GM19239 (cell line): ENCODE measurements around the gene GUCA2A.

Experiments
- DNase-seq: peaks from one replicate; pipeline ENCODE4 v3.0.0; 2011; ENCODE audit warnings: low spot score; ENCODE audit not compliant: insufficient read length
- FAIRE-seq: peaks from 2 replicates; lab custom pipeline; 2011; peaks lifted over from hg19 to GRCh38; lab: Jason Lieb, UNC

GUCA2A gene

GRCh38 chr1:42137766-42138165 is 26.8 kb downstream of the GUCA2A start:
- no peak for FAIRE-seq

GRCh38 chr1:42136466-42136865 is 28.1 kb downstream of the GUCA2A start:
- FAIRE-seq (no peak), DNase-seq (no peak)

More at GRCh38 chr1:42137766-42138165, 26.8 kb downstream of the GUCA2A start:
- no peak for DNase-seq

- no peak for DNase-seq
These were observed 29.1 kb downstream of the GUCA2A start for GRCh38 chr1:42135426-42135825.

GRCh38 chr1:42133809-42134526 is 30.6 kb downstream of the GUCA2A start:
- DNase-seq (no peak), FAIRE-seq (no peak)

More at GRCh38 chr1:42135426-42135825, 29.1 kb downstream of the GUCA2A start:
- FAIRE-seq: no peak

- FAIRE-seq: no peak
- no peak for DNase-seq
These were observed 31.2 kb downstream of the GUCA2A start for GRCh38 chr1:42133390-42133789.

GRCh38 chr1:42130061-42130660 is 34.4 kb downstream of the GUCA2A start:
- no peak for FAIRE-seq
- no peak for DNase-seq

- FAIRE-seq (no peak), DNase-seq (no peak)
These were observed 35.6 kb downstream of the GUCA2A start for GRCh38 chr1:42128964-42129363.

- no peak for FAIRE-seq
- no peak for DNase-seq
These were observed 36.0 kb downstream of the GUCA2A start for GRCh38 chr1:42128499-42128898.

- FAIRE-seq: no peak
- no peak for DNase-seq
These were observed 36.8 kb downstream of the GUCA2A start for GRCh38 chr1:42127767-42128166.

GRCh38 chr1:42125552-42125951 is 39.0 kb downstream of the GUCA2A start:
- no peak for FAIRE-seq

GRCh38 chr1:42122408-42122807 is 42.1 kb downstream of the GUCA2A start:
- FAIRE-seq (no peak), DNase-seq (no peak)

More at GRCh38 chr1:42125552-42125951, 39.0 kb downstream of the GUCA2A start:
- DNase-seq: no peak

- no peak for DNase-seq
- FAIRE-seq: no peak
These were observed 46.4 kb downstream of the GUCA2A start for GRCh38 chr1:42118125-42118524.

GRCh38 chr1:42117214-42117613 is 47.3 kb downstream of the GUCA2A start:
- FAIRE-seq: no peak

GRCh38 chr1:42114229-42114628 is 50.3 kb downstream of the GUCA2A start:
- DNase-seq (no peak), FAIRE-seq (no peak)

More at GRCh38 chr1:42117214-42117613, 47.3 kb downstream of the GUCA2A start:
- DNase-seq: no peak
